Esophagus muscularis mucosa (tissue), 4 donors: ENCODE measurements around the gene RAB11FIP2. TPM values are rescaled to one million over a fixed set of nuclear protein-coding genes. Genes with fewer than 3 reads are reported as not detected.

Experiments
- DNase-seq: peaks from one replicate; pipeline ENCODE4 v3.0.0-alpha.2; 2017; ENCODE audit errors: extremely low spot score
- H3K27ac ChIP-seq, 4 donors: fragments of 200-600 bp; sonication (generic); replicated peaks in 1 of 4; 1 replicate in 3 of 4; 2 replicates in 1 of 4; pipeline ENCODE4 v1.5.1; 2016 to 2019; ENCODE audit warnings: mild to moderate bottlenecking in 1 of 4
- H3K27me3 ChIP-seq, 4 donors: fragments of 200-600 bp; sonication (generic); one replicate each; pipeline versions ENCODE4 v1.5.1 to v1.6.0; 2016 to 2019
- H3K36me3 ChIP-seq, 4 donors: fragments of 200-600 bp; sonication (generic); one replicate each; pipeline ENCODE4 v1.5.1; 2016 to 2019
- H3K4me1 ChIP-seq, 4 donors: fragments of 200-600 bp; sonication (generic); one replicate each; pipeline ENCODE4 v1.5.1; 2016 to 2019
- H3K4me3 ChIP-seq, 4 donors: fragments of 200-600 bp; sonication (generic); 1 replicate in 2 of 4; 2 replicates in 2 of 4; pipeline ENCODE4 v1.5.1; 2016 to 2019; ENCODE audit warnings: mild to moderate bottlenecking in 4 of 4, moderate library complexity in 1 of 4
- H3K9me3 ChIP-seq, 4 donors: fragments of 200-600 bp; sonication (generic); 1 replicate in 3 of 4; 2 replicates in 1 of 4; pipeline ENCODE4 v1.5.1; 2016 to 2019
- EP300 ChIP-seq: sonication (generic); formaldehyde crosslinking; IDR thresholded peaks from one replicate; pipeline ENCODE4 v1.6.1; 2017; ENCODE audit warnings: antibody characterized with exemption
- POLR2A ChIP-seq: fragments of 450-650 bp; IDR thresholded peaks from one replicate; pipeline ENCODE4 v1.6.1; 2017; ENCODE audit warnings: antibody characterized with exemption, moderate library complexity, mild to moderate bottlenecking, low read depth
- POLR2AphosphoS5 ChIP-seq, 2 donors: sonication (generic); formaldehyde crosslinking; IDR thresholded peaks; one replicate each; pipeline ENCODE4 v1.6.1; 2017; ENCODE audit warnings: antibody characterized with exemption in 2 of 2
- WGBS: methylation state at CpG from one replicate; pipeline ENCODE4 v1.1.5; 2018; 5-methylcytosine and 5-hydroxymethylcytosine counted together
- intact Hi-C: fragments of 100-400 bp; cut with DNase I; formaldehyde crosslinking; loops from one replicate; pipeline ENCODE4 v1.15.1; 2023
- total RNA-seq, 4 donors: library from RNA; depleted of rRNA; stranded (reverse); fragments of >200 nt; gene quantifications; one replicate each; pipeline versions ENCODE4 v1.1.0 to v1.2.1, GENCODE V29; 2016
- TF ChIP-seq, protein P1 (sequence below), 3 experiments: fragments of 200-600 bp in 2 of 3; fragments of 450-650 bp in 1 of 3; sonication (generic) in 2 of 3; IDR thresholded peaks; one replicate each; pipeline ENCODE4 v1.5.1; 2017 to 2019; ENCODE audit warnings: antibody characterized with exemption in 3 of 3, mild to moderate bottlenecking in 2 of 3, moderate library complexity in 1 of 3

RAB11FIP2 gene
- total RNA-seq, 4 donors from 2014 or later, result 34.8 to 46.5 (median 38.8) TPM

DNA sequence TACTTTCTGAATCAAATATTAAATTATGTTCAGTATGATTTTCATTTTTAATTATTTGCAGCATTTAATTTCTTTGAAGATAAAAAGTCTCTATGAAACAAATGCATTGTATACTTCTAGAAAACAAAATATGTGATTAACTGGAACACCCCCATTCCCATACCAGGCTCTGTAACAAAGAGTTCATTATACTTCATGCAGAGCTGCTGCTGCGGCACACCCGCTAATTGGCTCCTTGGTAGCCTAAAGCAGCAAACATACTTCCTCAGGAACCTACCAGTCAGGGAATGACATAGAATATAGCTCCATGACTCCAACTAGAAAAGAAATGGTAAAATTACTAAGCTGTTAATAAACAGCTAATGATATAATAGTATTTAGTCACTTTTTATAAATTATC is 19.3 kb downstream of the RAB11FIP2 start:
- H3K36me3 ChIP-seq, result peaks cover 0 to 4% (median 0%) of the 10 kb centered on the region in 4 donors
- no peak for TF ChIP-seq POLR2A
- TF ChIP-seq, protein P1, sequence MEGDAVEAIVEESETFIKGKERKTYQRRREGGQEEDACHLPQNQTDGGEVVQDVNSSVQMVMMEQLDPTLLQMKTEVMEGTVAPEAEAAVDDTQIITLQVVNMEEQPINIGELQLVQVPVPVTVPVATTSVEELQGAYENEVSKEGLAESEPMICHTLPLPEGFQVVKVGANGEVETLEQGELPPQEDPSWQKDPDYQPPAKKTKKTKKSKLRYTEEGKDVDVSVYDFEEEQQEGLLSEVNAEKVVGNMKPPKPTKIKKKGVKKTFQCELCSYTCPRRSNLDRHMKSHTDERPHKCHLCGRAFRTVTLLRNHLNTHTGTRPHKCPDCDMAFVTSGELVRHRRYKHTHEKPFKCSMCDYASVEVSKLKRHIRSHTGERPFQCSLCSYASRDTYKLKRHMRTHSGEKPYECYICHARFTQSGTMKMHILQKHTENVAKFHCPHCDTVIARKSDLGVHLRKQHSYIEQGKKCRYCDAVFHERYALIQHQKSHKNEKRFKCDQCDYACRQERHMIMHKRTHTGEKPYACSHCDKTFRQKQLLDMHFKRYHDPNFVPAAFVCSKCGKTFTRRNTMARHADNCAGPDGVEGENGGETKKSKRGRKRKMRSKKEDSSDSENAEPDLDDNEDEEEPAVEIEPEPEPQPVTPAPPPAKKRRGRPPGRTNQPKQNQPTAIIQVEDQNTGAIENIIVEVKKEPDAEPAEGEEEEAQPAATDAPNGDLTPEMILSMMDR (IDR thresholded peaks at IDR 0.05), result no peak
- no peak for TF ChIP-seq POLR2AphosphoS5 (IDR thresholded peaks at IDR 0.05)
- TF ChIP-seq EP300, result no peak
- H3K27ac ChIP-seq, result no peak overlapping the region
- DNase-seq, result no peak
- 92% methylated on average over 2 of the region's 2 CpGs for WGBS
- no peaks in the 10 kb centered on the region for H3K9me3 ChIP-seq
- intact Hi-C loops, result no loop called here
- no peak overlapping the region for H3K4me3 ChIP-seq
- H3K4me1 ChIP-seq, result peaks cover 0 to 9% (median 8%) of the 10 kb centered on the region in 4 donors
- H3K27me3 ChIP-seq, result no peaks in the 10 kb centered on the region

GRCh38 chr10:118026936-118027335 is 19.8 kb downstream of the RAB11FIP2 start:
- H3K27ac ChIP-seq, result no peak overlapping the region
- TF ChIP-seq EP300 (no peak), POLR2A (no peak), POLR2AphosphoS5 (IDR thresholded peaks at IDR 0.05) (no peak)
- TF ChIP-seq, protein P1 (IDR thresholded peaks at IDR 0.05), result no peak
- intact Hi-C loops, result no loop called here
- no peaks in the 10 kb centered on the region for H3K27me3 ChIP-seq
- H3K9me3 ChIP-seq, result no peaks in the 10 kb centered on the region
- no peak overlapping the region for H3K4me3 ChIP-seq
- peaks cover 0 to 4% (median 0%) of the 10 kb centered on the region in 4 donors for H3K36me3 ChIP-seq
- H3K4me1 ChIP-seq, result peaks cover 0 to 9% (median 8%) of the 10 kb centered on the region in 4 donors
- 90% methylated on average over 4 of the region's 4 CpGs for WGBS
- DNase-seq, result no peak

DNA sequence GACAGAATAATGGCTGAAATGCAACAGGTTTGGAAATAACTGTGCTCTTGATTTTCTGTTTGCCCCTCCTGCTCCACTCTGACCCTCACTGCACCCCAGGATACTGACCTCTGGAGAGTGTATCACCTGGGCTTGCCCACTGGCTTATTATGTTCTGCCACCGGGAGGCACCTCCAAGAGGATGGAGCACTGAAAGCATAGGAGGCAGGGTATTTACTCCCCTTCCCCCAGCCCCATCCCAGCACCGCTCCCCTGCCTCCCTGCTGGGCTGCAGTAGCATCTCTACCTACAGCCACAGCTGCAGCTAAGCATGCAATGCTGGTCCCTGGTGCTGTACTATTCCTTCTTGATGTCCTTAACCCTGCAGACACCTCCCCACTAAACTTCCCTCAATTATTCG is 26.4 kb downstream of the RAB11FIP2 start:
- H3K9me3 ChIP-seq, result no peaks in the 10 kb centered on the region
- H3K4me3 ChIP-seq, result no peak overlapping the region
- TF ChIP-seq POLR2AphosphoS5 (IDR thresholded peaks at IDR 0.05), result no peak
- 80% methylated on average over 3 of the region's 3 CpGs for WGBS
- intact Hi-C loops, result no loop called here
- no peaks in the 10 kb centered on the region for H3K27me3 ChIP-seq
- no peaks in the 10 kb centered on the region for H3K4me1 ChIP-seq
- H3K36me3 ChIP-seq, result peaks cover 0 to 28% (median 7%) of the 10 kb centered on the region in 4 donors
- no peak overlapping the region for H3K27ac ChIP-seq
- DNase-seq, result no peak

GRCh38 chr10:118017850-118018249 is 28.9 kb downstream of the RAB11FIP2 start:
- no peaks in the 10 kb centered on the region for H3K27me3 ChIP-seq
- intact Hi-C loops, result no loop called here
- H3K27ac ChIP-seq, result no peak overlapping the region
- peaks cover 0 to 40% (median 8%) of the 10 kb centered on the region in 4 donors for H3K36me3 ChIP-seq
- TF ChIP-seq EP300 (no peak), POLR2A (no peak), POLR2AphosphoS5 (IDR thresholded peaks at IDR 0.05) (no peak)
- TF ChIP-seq, protein P1 (IDR thresholded peaks at IDR 0.05), result no peak
- no peaks in the 10 kb centered on the region for H3K9me3 ChIP-seq
- no peaks in the 10 kb centered on the region for H3K4me1 ChIP-seq
- no peak overlapping the region for H3K4me3 ChIP-seq
- 95% methylated on average over 5 of the region's 5 CpGs for WGBS
- DNase-seq, result no peak

DNA sequence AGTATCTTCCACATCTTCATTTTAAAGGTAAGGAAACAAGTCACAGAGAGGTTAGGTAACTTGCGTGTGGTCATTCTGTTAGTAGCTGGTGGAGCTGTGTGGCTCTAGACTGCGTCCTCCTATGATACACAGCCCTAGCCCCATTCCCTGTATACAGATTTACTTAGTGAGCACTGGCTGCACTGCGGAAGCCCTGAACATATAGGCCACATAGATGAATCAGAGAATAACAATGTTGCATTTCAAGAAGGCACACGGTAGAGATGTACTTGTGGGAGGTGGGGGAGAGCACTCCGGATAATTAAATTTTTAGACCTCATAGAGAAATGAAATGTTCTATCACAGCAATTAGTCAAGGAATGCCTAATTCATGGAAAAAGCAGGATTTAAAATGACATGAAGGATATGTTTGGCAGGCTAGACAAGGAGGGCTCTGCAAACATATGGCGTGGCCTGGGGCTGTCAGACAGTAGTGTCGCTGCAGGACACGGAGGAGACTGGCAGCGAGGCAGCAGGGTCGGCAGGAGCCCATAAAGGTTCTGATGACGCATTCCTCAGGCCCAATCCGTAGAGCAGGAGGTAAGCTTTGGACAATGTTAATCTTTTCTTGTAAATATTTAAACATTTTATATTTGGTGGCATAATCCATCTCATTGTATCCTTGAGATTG is 29.5 kb downstream of the RAB11FIP2 start:
- TF ChIP-seq POLR2A (no peak), EP300 (no peak), POLR2AphosphoS5 (IDR thresholded peaks at IDR 0.05) (no peak)
- TF ChIP-seq, protein P1 (IDR thresholded peaks at IDR 0.05), result no peak
- H3K27ac ChIP-seq, result no peak overlapping the region
- H3K27me3 ChIP-seq, result no peaks in the 10 kb centered on the region
- WGBS, result 89% methylated on average over 12 of the region's 12 CpGs
- DNase-seq, result no peak
- H3K4me1 ChIP-seq, result no peaks in the 10 kb centered on the region
- H3K36me3 ChIP-seq, result peaks cover 0 to 40% (median 8%) of the 10 kb centered on the region in 4 donors
- no peak overlapping the region for H3K4me3 ChIP-seq
- intact Hi-C loops, result no loop called here
- no peaks in the 10 kb centered on the region for H3K9me3 ChIP-seq
